Prostate gland (tissue), 2 donors: ENCODE measurements around the gene TOP1.

Source experiments
- POLR2A ChIP-seq: fragments of 450-650 bp; IDR thresholded peaks from one replicate; pipeline ENCODE4 v1.6.1; 2016; ENCODE audit warnings: antibody characterized with exemption, mild to moderate bottlenecking
- POLR2AphosphoS5 ChIP-seq: sonication (generic); formaldehyde crosslinking; IDR thresholded peaks from one replicate; pipeline ENCODE4 v1.6.1; 2017; ENCODE audit warnings: antibody characterized with exemption
- TF ChIP-seq, protein P1 (sequence below), 4 experiments: fragments of 200-600 bp in 2 of 4; fragments of 450-650 bp in 2 of 4; sonication (generic) in 2 of 4; IDR thresholded peaks; 1 replicate in 3 of 4; 2 replicates in 1 of 4; pipeline ENCODE4 v1.5.1; 2016 to 2019; ENCODE audit warnings: antibody characterized with exemption in 4 of 4, mild to moderate bottlenecking in 2 of 4, moderate library complexity in 2 of 4

DNA sequence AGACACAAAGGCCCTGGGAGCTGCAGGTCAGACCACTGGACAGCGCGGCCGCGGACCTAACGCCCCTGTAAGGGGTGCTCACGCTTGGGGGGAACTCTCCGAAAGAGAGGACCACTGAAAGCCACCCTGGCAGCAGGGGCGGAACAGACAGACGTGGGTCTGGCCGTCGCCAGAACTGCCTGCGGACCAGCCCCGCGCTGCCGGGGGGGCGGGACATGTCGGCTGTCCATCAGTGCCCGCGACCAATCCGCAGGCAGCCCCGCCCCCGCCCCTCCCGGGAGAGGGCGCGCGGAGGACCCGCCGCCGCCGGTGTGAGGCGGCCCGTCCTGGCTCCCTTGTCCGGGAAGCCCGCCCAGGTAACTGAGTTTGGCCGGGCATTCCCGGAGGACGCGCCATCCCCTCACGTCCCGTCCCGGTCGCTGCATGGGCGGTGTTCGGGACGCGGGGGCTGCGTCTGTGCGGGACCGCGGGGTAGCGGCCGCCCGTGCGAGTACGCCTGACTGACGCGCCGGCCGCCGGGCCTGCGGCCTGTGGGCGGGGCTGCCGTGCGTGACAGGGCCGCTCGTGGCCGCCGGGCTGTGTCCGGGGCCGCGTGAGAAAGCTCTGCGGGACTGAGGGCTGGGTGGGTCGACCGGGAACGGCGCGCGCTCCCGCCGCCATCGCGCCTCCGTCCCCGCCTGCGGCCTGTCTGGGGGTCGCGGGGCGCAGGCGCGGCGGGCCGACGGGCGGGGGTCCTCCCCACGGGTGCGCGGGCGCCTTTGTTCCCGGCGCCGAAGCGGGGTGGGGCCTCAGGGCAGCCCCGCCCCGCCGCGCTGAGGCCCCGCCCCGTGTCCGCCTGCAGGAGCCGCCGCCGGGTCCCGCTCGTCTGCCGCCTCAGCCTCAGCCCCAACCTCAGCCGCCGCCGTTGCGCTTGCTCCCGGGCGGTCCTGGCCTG lies 108.3 kb downstream of the TOP1 start, which contains the start of gene PLCG1:
- TF ChIP-seq, protein P1, sequence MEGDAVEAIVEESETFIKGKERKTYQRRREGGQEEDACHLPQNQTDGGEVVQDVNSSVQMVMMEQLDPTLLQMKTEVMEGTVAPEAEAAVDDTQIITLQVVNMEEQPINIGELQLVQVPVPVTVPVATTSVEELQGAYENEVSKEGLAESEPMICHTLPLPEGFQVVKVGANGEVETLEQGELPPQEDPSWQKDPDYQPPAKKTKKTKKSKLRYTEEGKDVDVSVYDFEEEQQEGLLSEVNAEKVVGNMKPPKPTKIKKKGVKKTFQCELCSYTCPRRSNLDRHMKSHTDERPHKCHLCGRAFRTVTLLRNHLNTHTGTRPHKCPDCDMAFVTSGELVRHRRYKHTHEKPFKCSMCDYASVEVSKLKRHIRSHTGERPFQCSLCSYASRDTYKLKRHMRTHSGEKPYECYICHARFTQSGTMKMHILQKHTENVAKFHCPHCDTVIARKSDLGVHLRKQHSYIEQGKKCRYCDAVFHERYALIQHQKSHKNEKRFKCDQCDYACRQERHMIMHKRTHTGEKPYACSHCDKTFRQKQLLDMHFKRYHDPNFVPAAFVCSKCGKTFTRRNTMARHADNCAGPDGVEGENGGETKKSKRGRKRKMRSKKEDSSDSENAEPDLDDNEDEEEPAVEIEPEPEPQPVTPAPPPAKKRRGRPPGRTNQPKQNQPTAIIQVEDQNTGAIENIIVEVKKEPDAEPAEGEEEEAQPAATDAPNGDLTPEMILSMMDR (IDR thresholded peaks at IDR 0.05) = peak in 1 of 4 experiments; percentile 14
- TF ChIP-seq POLR2AphosphoS5 (peak; percentile 72), POLR2A (peak; percentile 84)
